ENCODE results near the gene CCDC177. TPM values are rescaled to one million over a fixed set of nuclear protein-coding genes. Genes with fewer than 3 reads are reported as not detected.
"Not testable (repeated sequence)": the region's sequence is repeated elsewhere in the genome, so short reads cannot be mapped to it uniquely, and the experiment has no call there.

CCDC177 gene
- total RNA-seq, 1 donor from 2014 or later = 0.13 TPM

GRCh38 chr14:69606258-69607184, 31.9 kb upstream of the CCDC177 start:
- H3K36me3 ChIP-seq (ENCODE audit: control insufficient read depth, insufficient read depth, low read length) = no peaks in the 10 kb centered on the region
- DNase-seq (ENCODE audit: low read depth) = no peak
- no peak for TF ChIP-seq CTCF (IDR thresholded peaks at IDR 0.05; ENCODE audit: insufficient read depth, low read length, poor library complexity, severe bottlenecking)
- H3K4me3 ChIP-seq (ENCODE audit: low read depth, low read length) = no peak overlapping the region
- H3K27me3 ChIP-seq (ENCODE audit: control insufficient read depth, insufficient read depth, low read length) = no peaks in the 10 kb centered on the region

GRCh38 chr14:69605738-69606137, 31.1 kb upstream of the CCDC177 start:
- Histone ChIP-seq H3K27me3 (ENCODE audit: control insufficient read depth, insufficient read depth, low read length) (no peaks in the 10 kb centered on the region), H3K36me3 (ENCODE audit: control insufficient read depth, insufficient read depth, low read length) (no peaks in the 10 kb centered on the region), H3K4me3 (ENCODE audit: low read depth, low read length) (no peak overlapping the region)
- DNase-seq (ENCODE audit: low read depth) = no peak
- TF ChIP-seq CTCF (IDR thresholded peaks at IDR 0.05; ENCODE audit: insufficient read depth, low read length, poor library complexity, severe bottlenecking) = no peak

- TF ChIP-seq CTCF (IDR thresholded peaks at IDR 0.05; ENCODE audit: insufficient read depth, low read length, poor library complexity, severe bottlenecking) = no peak
- Histone ChIP-seq H3K4me3 (ENCODE audit: low read depth, low read length) (no peak overlapping the region), H3K27me3 (ENCODE audit: control insufficient read depth, insufficient read depth, low read length) (no peaks in the 10 kb centered on the region), H3K36me3 (ENCODE audit: control insufficient read depth, insufficient read depth, low read length) (no peaks in the 10 kb centered on the region)
- DNase-seq (ENCODE audit: low read depth) = no peak
Measured at GRCh38 chr14:69600304-69600891, 25.7 kb upstream of the CCDC177 start.

- DNase-seq (ENCODE audit: low read depth); H3K4me3 ChIP-seq (ENCODE audit: low read depth, low read length); H3K36me3 ChIP-seq (ENCODE audit: control insufficient read depth, insufficient read depth, low read length); H3K27me3 ChIP-seq (ENCODE audit: control insufficient read depth, insufficient read depth, low read length): not testable (repeated sequence)
Measured at GRCh38 chr14:69599431-69599830, 24.8 kb upstream of the CCDC177 start.

- no peaks in the 10 kb centered on the region for H3K36me3 ChIP-seq (ENCODE audit: control insufficient read depth, insufficient read depth, low read length)
- TF ChIP-seq CTCF (IDR thresholded peaks at IDR 0.05; ENCODE audit: insufficient read depth, low read length, poor library complexity, severe bottlenecking) = no peak
- H3K27me3 ChIP-seq (ENCODE audit: control insufficient read depth, insufficient read depth, low read length) = no peaks in the 10 kb centered on the region
- no peak for DNase-seq (ENCODE audit: low read depth)
- no peak overlapping the region for H3K4me3 ChIP-seq (ENCODE audit: low read depth, low read length)
Measured at GRCh38 chr14:69595336-69595735, 20.7 kb upstream of the CCDC177 start.

- H3K27me3 ChIP-seq (ENCODE audit: control insufficient read depth, insufficient read depth, low read length) = no peaks in the 10 kb centered on the region
- H3K36me3 ChIP-seq (ENCODE audit: control insufficient read depth, insufficient read depth, low read length) = no peaks in the 10 kb centered on the region
- TF ChIP-seq CTCF (IDR thresholded peaks at IDR 0.05; ENCODE audit: insufficient read depth, low read length, poor library complexity, severe bottlenecking) = no peak
- DNase-seq (ENCODE audit: low read depth) = no peak
- H3K4me3 ChIP-seq (ENCODE audit: low read depth, low read length) = no peak overlapping the region
Measured at GRCh38 chr14:69594846-69595245, 20.2 kb upstream of the CCDC177 start.
